D341Med (cell line): Measurements from ENCODE around the gene CT45A3.
"Not testable (repeated sequence)": the region's sequence is repeated elsewhere in the genome, so short reads cannot be mapped to it uniquely, and the experiment has no call there.

ENCODE experiments used
- DNase-seq: peaks from one replicate; pipeline ENCODE4 v3.0.0; 2012; ENCODE audit warnings: low spot score

Gene CT45A3

DNA sequence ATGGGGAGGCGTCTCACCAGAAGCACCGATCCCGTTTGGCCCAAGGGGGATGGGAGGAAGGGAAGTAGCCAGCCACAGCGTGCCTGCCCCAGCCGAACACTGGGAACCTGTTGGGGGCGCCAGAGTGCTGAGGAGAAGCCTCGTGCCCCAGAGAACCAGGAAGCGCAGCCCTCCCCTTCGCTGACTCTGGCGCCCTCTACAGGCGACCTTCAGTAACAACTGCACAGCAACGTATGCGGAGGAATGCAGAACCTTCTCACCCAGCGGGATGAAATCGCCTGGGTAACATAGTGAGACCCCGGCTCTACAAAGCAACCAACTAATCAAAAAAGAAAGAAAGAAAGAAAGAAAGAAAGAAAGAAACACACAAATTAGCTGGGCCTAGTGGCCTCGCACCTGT, at the start of gene CT45A3:
CT45A3 (minus strand) TSS at position 101 of the 400 bp plus-strand sequence. CDS start 3,747 bp downstream, outside the sequence.
- DNase-seq: not testable (repeated sequence)

DNA sequence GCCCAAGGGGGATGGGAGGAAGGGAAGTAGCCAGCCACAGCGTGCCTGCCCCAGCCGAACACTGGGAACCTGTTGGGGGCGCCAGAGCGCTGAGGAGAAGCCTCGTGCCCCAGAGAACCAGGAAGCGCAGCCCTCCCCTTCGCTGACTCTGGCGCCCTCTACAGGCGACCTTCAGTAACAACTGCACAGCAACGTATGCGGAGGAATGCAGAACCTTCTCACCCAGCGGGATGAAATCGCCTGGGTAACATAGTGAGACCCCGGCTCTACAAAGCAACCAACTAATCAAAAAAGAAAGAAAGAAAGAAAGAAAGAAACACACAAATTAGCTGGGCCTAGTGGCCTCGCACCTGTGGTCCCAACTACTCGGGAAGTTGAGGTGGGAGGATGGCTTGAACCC, 34.7 kb upstream of the CT45A3 start, which contains the start of gene CT45A6:
CT45A6 (minus strand) TSS at position 101 of the 400 bp plus-strand sequence. CDS start 3,794 bp downstream, outside the sequence.
- DNase-seq: not testable (repeated sequence)

GRCh38 chrX:135785403-135785802, 17.4 kb upstream of the CT45A3 start, which contains the start of gene CT45A5:
CT45A5 (minus strand) TSS chrX:135785503; CDS start chrX:135781729, 3,774 bp downstream.
- DNase-seq: not testable (repeated sequence)

- DNase-seq: not testable (repeated sequence)
Observed at GRCh38 chrX:135744739-135745138, 23.3 kb downstream of the CT45A3 start.

DNA sequence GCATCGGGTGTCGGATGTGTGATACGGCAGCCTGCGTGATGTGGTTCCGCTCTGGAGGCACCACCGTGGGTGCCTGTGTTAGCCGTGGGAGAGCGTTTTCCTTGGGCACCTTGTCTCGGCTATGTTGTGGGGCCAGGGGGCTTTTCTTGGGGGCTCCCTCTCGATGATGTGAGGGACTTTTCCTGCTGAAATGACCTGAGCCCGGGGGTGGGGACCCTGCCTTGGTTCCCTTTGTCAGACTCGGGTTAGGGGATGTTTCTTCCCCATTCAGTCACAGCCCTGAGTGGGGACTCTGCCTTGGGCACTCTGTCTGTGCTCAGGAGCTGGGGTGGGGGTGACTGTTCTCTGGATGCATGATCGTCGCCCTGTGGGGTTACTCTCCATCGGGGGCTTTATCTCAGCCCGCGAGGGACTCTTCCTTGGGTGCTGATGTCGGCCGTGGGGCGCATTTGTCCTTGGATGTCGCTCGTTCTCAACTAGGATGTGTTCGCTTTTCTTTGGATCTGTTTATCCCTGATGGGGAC, 26.7 kb downstream of the CT45A3 start:
- DNase-seq: no peak

- DNase-seq: peak; percentile 47
Observed at GRCh38 chrX:135740681-135741149, 27.3 kb downstream of the CT45A3 start.

DNA sequence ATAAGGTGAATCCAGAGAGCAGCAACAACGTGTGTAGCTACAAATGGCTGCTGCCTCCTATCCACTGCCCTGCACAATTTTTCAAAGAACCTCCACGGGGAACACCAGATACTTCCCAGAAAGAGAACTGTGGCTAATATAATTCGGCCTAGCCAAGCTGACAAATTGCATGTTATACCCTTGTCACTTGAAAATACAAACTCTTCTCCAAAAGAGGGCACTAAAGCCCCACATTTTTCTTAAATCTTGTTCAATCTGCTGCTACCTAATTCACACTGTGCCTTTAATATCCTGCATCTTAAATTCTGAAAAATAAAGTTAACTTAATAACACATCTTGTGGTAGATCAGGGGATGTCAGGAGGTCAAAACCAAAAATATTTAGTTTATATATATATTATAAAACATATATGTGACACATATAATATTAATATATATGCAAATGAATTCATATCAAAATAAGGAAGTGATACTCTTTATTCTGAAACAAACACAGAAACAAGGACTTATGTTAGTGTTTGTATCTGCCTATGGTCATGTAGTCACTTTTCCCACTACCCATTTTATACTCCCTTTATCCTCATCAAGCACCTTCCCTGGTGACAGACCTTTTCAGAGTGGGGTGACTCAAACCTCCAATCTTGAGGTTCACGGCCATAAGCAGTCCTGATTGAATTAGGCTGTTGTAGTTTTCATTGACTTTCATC, 30.5 kb downstream of the CT45A3 start:
- DNase-seq: no peak

- DNase-seq: not testable (repeated sequence)
Observed at GRCh38 chrX:135734666-135735065, 33.3 kb downstream of the CT45A3 start.

- no peak for DNase-seq
Observed at GRCh38 chrX:135713795-135714194, 54.2 kb downstream of the CT45A3 start.

DNA sequence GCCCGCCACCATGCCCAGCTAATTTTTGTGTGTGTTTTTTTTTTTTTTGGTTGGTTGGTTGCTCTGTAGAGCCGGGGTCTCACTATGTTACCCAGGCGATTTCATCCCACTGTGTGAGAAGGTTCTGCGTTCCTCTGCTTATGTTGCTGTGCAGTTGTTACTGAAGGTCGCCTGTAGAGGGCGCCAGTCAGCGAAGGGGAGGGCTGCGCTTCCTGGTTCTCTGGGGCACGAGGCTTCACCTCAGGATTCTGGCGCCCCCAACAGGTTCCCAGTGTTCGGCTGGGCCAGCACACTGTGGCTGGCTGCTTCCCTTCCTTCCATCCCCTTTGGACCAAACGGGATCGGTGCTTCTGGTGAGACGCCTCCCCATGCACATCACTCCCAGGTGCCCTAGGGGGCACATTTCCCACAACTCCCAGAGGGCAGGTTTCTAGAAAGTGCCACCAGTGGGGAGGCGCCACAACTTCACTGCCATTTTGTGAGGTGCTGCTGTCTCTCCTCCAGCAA, 54.8 kb downstream of the CT45A3 start, which contains the start of gene CT45A1:
CT45A1 (plus strand) TSS at position 457 of the 507 bp plus-strand sequence. CDS start 5,302 bp downstream, outside the sequence.
- not testable (repeated sequence) for DNase-seq
